Renal pelvis (tissue), 4 donors: Measurements from ENCODE around the gene SNX1. TPM values are rescaled to one million over a fixed set of nuclear protein-coding genes. Genes with fewer than 3 reads are reported as not detected.
"Not testable (repeated sequence)": the region's sequence is repeated elsewhere in the genome, so short reads cannot be mapped to it uniquely, and the experiment has no call there.

ENCODE experiments used
- DNase-seq: peaks from one replicate; pipeline ENCODE4 v3.0.0-alpha.2; 2013
- polyA plus RNA-seq, 3 donors: library from polyadenylated mRNA; unstranded; fragments of 120-200 nt; gene quantifications; one replicate each; pipeline ENCODE4 v1.2.1, GENCODE V29; 2013; ENCODE audit not compliant: insufficient read length in 3 of 3

The SNX1 gene
- polyA plus RNA-seq, 3 donors, result 103 to 120 (median 114) TPM

GRCh38 chr15:64070965-64071851, 24.6 kb upstream of the SNX1 start:
- peak; percentile 5 for DNase-seq

GRCh38 chr15:64071931-64072765, 23.6 kb upstream of the SNX1 start:
- no peak for DNase-seq

- DNase-seq, result no peak
Measured at GRCh38 chr15:64072812-64073211, 23.0 kb upstream of the SNX1 start.

- DNase-seq, result not testable (repeated sequence)
Measured at GRCh38 chr15:64073496-64073895, 22.3 kb upstream of the SNX1 start.

GRCh38 chr15:64082757-64083156, 13.0 kb upstream of the SNX1 start:
- DNase-seq, result no peak

GRCh38 chr15:64089543-64090280, 6.1 kb upstream of the SNX1 start:
- DNase-seq, result no peak

- DNase-seq, result no peak
Measured at GRCh38 chr15:64090527-64090926, 5.3 kb upstream of the SNX1 start.

- DNase-seq, result no peak
Measured at GRCh38 chr15:64092075-64092820, 3.5 kb upstream of the SNX1 start.

GRCh38 chr15:64092864-64093626, 2.7 kb upstream of the SNX1 start:
- peak; percentile 60 for DNase-seq

- DNase-seq, result peak; percentile 99
Measured at GRCh38 chr15:64093627-64094417, 2.0 kb upstream of the SNX1 start, which contains the start of gene CIAO2A. Gene CIAO2A, minus strand, starts transcription at chr15:64093838. Its CDS starts 70 bp downstream, at chr15:64093768.

GRCh38 chr15:64095431-64095794, 369 bp upstream of the SNX1 start:
- DNase-seq, result no peak

- no peak for DNase-seq
Measured at GRCh38 chr15:64096668-64097384, 1.0 kb downstream of the SNX1 start.

GRCh38 chr15:64099379-64099778, 3.6 kb downstream of the SNX1 start:
- DNase-seq, result no peak

GRCh38 chr15:64100958-64101357, 5.2 kb downstream of the SNX1 start:
- DNase-seq, result no peak

GRCh38 chr15:64102497-64102896, 6.7 kb downstream of the SNX1 start:
- no peak for DNase-seq

- DNase-seq, result no peak
Measured at GRCh38 chr15:64105113-64105704, 9.4 kb downstream of the SNX1 start.

GRCh38 chr15:64107337-64107736, 11.6 kb downstream of the SNX1 start:
- no peak for DNase-seq

- DNase-seq, result not testable (repeated sequence)
Measured at GRCh38 chr15:64110108-64110701, 14.4 kb downstream of the SNX1 start.
